22Rv1 (cell line): ENCODE results near the gene NPHP4.

Source experiments
- CTCF ChIP-seq: fragments of 450-650 bp; IDR thresholded peaks from 2 replicates; pipeline ENCODE4 v1.5.1; 2017; ENCODE audit warnings: mild to moderate bottlenecking
- ZFX ChIP-seq: fragments of 450-650 bp; IDR thresholded peaks from 2 replicates; pipeline ENCODE4 v1.6.1; 2017; ENCODE audit warnings: antibody characterized with exemption, borderline replicate concordance

- TF ChIP-seq CTCF, result no peak
- no peak for TF ChIP-seq ZFX
Observed at GRCh38 chr1:5995871-5996630, 3.8 kb upstream of the NPHP4 start.
